Kidney (tissue), 14 donors: ENCODE data around the gene COBLL1. TPM values are rescaled to one million over a fixed set of nuclear protein-coding genes. Genes with fewer than 3 reads are reported as not detected.

Source experiments
- DNase-seq, 5 donors: peaks; one replicate each; pipeline ENCODE4 v3.0.0-alpha.2; 2013 to 2020
- FAIRE-seq: peaks from 2 replicates; lab custom pipeline; 2012; peaks lifted over from hg19 to GRCh38; lab: Jason Lieb, UNC
- H3K27ac ChIP-seq, 2 donors: one replicate each; pipeline ENCODE4 v1.7.0; 2013; ENCODE audit warnings: low read depth in 2 of 2, low read length in 2 of 2, inconsistent platforms in 1 of 2
- H3K27me3 ChIP-seq: one replicate; pipeline ENCODE4 v1.7.1; 2013; ENCODE audit warnings: low read length, inconsistent platforms; ENCODE audit not compliant: control insufficient read depth, insufficient read depth
- H3K36me3 ChIP-seq, 3 donors: one replicate each; pipeline versions ENCODE4 v1.7.0 to v1.7.1; 2013; ENCODE audit warnings: low read length in 3 of 3, control low read depth in 1 of 3, inconsistent platforms in 1 of 3; ENCODE audit not compliant: insufficient read depth in 3 of 3, control insufficient read depth in 2 of 3
- H3K4me1 ChIP-seq, 3 donors: one replicate each; pipeline versions ENCODE4 v1.7.0 to v1.7.1; 2013; ENCODE audit warnings: low read length in 3 of 3, inconsistent platforms in 1 of 3, low read depth in 1 of 3; ENCODE audit not compliant: control insufficient read depth in 2 of 3, insufficient read depth in 2 of 3
- H3K4me3 ChIP-seq, 3 donors: one replicate each; pipeline versions ENCODE4 v1.7.0 to v1.8.1; 2013; ENCODE audit warnings: low read length in 3 of 3, control low read depth in 1 of 3, inconsistent platforms in 1 of 3
- H3K9ac ChIP-seq, 3 donors: one replicate each; pipeline versions ENCODE4 v1.7.0 to v1.7.1; 2013; ENCODE audit warnings: low read length in 3 of 3, control low read depth in 1 of 3, inconsistent platforms in 1 of 3
- H3K9me3 ChIP-seq, 3 donors: one replicate each; pipeline versions ENCODE4 v1.7.0 to v1.7.1; 2013; ENCODE audit warnings: low read length in 3 of 3, control low read depth in 1 of 3, inconsistent platforms in 1 of 3; ENCODE audit not compliant: control insufficient read depth in 2 of 3, insufficient read depth in 1 of 3
- CTCF ChIP-seq: IDR thresholded peaks from 3 replicates; pipeline ENCODE4 v1.5.1; 2012; ENCODE audit warnings: mild to moderate bottlenecking, moderate library complexity, borderline replicate concordance; ENCODE audit not compliant: insufficient read depth; ENCODE audit errors: extremely low read depth
- intact Hi-C: fragments of 100-400 bp; cut with DNase I; formaldehyde crosslinking; loops from one replicate; pipeline ENCODE4 v1.11.1; 2022
- polyA plus RNA-seq: library from polyadenylated mRNA; stranded (reverse); fragments of 350-450 nt; fragmentation: Illumina TruSeq; extraction: RNeasy Lipid Tissue Mini Kit (QIAGEN cat#74804); gene quantifications from one replicate; pipeline ENCODE4 v1.2.3, GENCODE V29; 2014; ENCODE audit warnings: low read depth, low replicate concordance; ENCODE audit not compliant: insufficient read depth
- total RNA-seq: library from RNA; stranded (reverse); fragmentation: NEBNext Ultra II Directional; extraction: Animal tissue kit (Norgen Biotek cat#: 25700); gene quantifications from one replicate; pipeline ENCODE4 v1.2.1, GENCODE V29; 2021
- donor health status: control.
- donor health status: control.
- donor health status: control.
- donor health status: control.
- donor health status: control.
- donor health status: DM: yes; HTN: yes; CAD: no.
- donor health status: Normal renal cell carcinoma (clear cell type).

Gene COBLL1
- total and polyA plus RNA-seq, 2 donors from 2014 or later = 39.7 to 205 TPM

- no peaks in the 10 kb centered on the region for H3K9me3 ChIP-seq
- H3K4me1 ChIP-seq = peaks cover 0 to 6% (median 4%) of the 10 kb centered on the region in 3 donors
- DNase-seq (no peak), FAIRE-seq (no peak)
- H3K4me3 ChIP-seq = no peak overlapping the region
- intact Hi-C loops = no loop called here
- no peaks in the 10 kb centered on the region for H3K27me3 ChIP-seq
- TF ChIP-seq CTCF = no peak
- H3K27ac ChIP-seq = no peak overlapping the region
- H3K9ac ChIP-seq = no peak overlapping the region
- no peaks in the 10 kb centered on the region for H3K36me3 ChIP-seq
Observed at GRCh38 chr2:164881524-164881923, 39.9 kb upstream of the COBLL1 start.

- H3K27me3 ChIP-seq = no peaks in the 10 kb centered on the region
- no peak overlapping the region for H3K9ac ChIP-seq
- intact Hi-C loops = no loop called here
- FAIRE-seq = no peak
- peaks cover 0 to 6% (median 4%) of the 10 kb centered on the region in 3 donors for H3K4me1 ChIP-seq
- H3K36me3 ChIP-seq = no peaks in the 10 kb centered on the region
- H3K4me3 ChIP-seq = no peak overlapping the region
- H3K9me3 ChIP-seq = no peaks in the 10 kb centered on the region
- H3K27ac ChIP-seq = no peak overlapping the region
- no peak for TF ChIP-seq CTCF
- no peak for DNase-seq
Observed at GRCh38 chr2:164879901-164880535, 38.4 kb upstream of the COBLL1 start.

- H3K27me3 ChIP-seq = no peaks in the 10 kb centered on the region
- H3K4me1 ChIP-seq = peaks cover 0 to 6% (median 4%) of the 10 kb centered on the region in 3 donors
- TF ChIP-seq CTCF = no peak
Observed at GRCh38 chr2:164877927-164878326, 36.3 kb upstream of the COBLL1 start.

More at GRCh38 chr2:164877927-164878326, 36.3 kb upstream of the COBLL1 start:
- Histone ChIP-seq H3K9ac (no peak overlapping the region), H3K36me3 (no peaks in the 10 kb centered on the region), H3K27ac (no peak overlapping the region), H3K9me3 (no peaks in the 10 kb centered on the region), H3K4me3 (no peak overlapping the region)
- intact Hi-C loops = no loop called here
- FAIRE-seq (no peak), DNase-seq (no peak)
